HG02763 (cell line): ENCODE data around the gene COL18A1.

Experiments
- ATAC-seq: cut with Tn5 transposase; IDR thresholded peaks from one replicate; pipeline ENCODE4 v1.9.1; 2021; ENCODE audit warnings: mild to moderate bottlenecking, moderate library complexity; ENCODE audit not compliant: unreplicated experiment

COL18A1 gene

GRCh38 chr21:45475797-45476570 lies 71.0 kb downstream of the COL18A1 start:
- no peak for ATAC-seq

GRCh38 chr21:45476582-45476981 lies 71.6 kb downstream of the COL18A1 start:
- no peak for ATAC-seq

GRCh38 chr21:45477176-45478114 lies 72.5 kb downstream of the COL18A1 start:
- no peak for ATAC-seq

GRCh38 chr21:45478115-45478801 lies 73.3 kb downstream of the COL18A1 start:
- no peak for ATAC-seq

GRCh38 chr21:45478816-45479669 lies 74.1 kb downstream of the COL18A1 start:
- ATAC-seq, result no peak

- no peak for ATAC-seq
Observed at GRCh38 chr21:45479691-45480675, 75.0 kb downstream of the COL18A1 start.

GRCh38 chr21:45480701-45481500 lies 75.9 kb downstream of the COL18A1 start:
- ATAC-seq, result no peak

- no peak for ATAC-seq
Observed at GRCh38 chr21:45481566-45481965, 76.6 kb downstream of the COL18A1 start.

- no peak for ATAC-seq
Observed at GRCh38 chr21:45481977-45482898, 77.3 kb downstream of the COL18A1 start.

- no peak for ATAC-seq
Observed at GRCh38 chr21:45482899-45483821, 78.2 kb downstream of the COL18A1 start.

GRCh38 chr21:45484318-45484717 lies 79.4 kb downstream of the COL18A1 start:
- ATAC-seq, result no peak

- no peak for ATAC-seq
Observed at GRCh38 chr21:45485686-45486442, 80.9 kb downstream of the COL18A1 start.

- no peak for ATAC-seq
Observed at GRCh38 chr21:45486443-45487160, 81.6 kb downstream of the COL18A1 start.

GRCh38 chr21:45487161-45487806 lies 82.3 kb downstream of the COL18A1 start:
- ATAC-seq, result no peak
